ENCODE measurements around the gene MT2A.

GRCh38 chr16:56658327-56658875 lies 50.0 kb downstream of the MT2A start:
- TF ChIP-seq POLR2A (IDR thresholded peaks at IDR 0.05; ENCODE audit: low read length), result no peak
- no peak for TF ChIP-seq GATA1 (IDR thresholded peaks at IDR 0.05; ENCODE audit: low read depth, low read length)
